ENCODE measurements around the gene PXMP4. TPM values are rescaled to one million over a fixed set of nuclear protein-coding genes. Genes with fewer than 3 reads are reported as not detected.

PXMP4 gene
- polyA plus RNA-seq, 3 donors from 2014 or later: 6.8 to 16.6 (median 14.1) TPM

DNA sequence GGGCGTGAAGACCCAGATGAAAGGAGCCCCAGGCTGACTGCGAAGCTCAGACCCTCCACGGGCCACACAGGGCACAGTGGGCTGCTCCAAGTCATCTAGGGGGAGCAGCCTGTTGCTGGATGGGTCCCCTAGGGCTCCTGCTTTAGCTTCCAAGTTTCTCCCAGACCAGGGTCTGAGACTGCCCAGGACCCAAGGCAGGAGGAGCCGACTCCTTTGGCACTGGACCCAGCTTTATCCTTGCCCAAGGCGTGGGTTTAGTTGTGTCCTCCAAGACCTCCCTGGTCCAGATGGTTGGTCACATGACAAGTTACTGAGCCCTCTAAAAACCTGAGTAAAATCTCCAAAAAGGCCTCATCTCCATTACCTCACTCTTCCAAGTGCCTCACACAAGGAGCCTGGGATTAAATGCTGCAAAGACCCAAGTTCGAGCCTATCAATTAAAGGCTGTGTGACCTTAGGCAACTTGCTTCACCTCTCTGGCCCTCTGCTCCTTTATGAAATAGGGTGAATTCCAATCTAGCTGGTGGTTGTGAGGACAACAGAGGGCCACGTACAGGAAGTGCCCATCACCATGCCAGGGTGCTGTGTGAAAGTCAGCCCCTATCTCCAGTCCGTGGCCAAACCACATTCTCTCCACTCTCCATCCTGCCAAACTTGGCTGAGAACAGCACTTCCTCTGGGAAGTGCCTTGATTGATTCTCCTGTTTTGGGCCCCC lies 48.4 kb downstream of the PXMP4 start:
- H3K27ac Mint-ChIP-seq: peak overlapping the region in 2 of 6 donors; percentile 60 to 71
- peak overlapping the region in 3 of 5 donors; percentile 40 to 52 (median 41) for H3K4me3 Mint-ChIP-seq
- peaks cover under 1 to 3% (median 2%) of the 10 kb centered on the region in 3 donors for H3K27me3 Mint-ChIP-seq (ENCODE audit: low read depth in 3 of 3)
- H3K4me1 Mint-ChIP-seq: peaks cover 23% of the 10 kb centered on the region in 2 donors
- H3K9me3 Mint-ChIP-seq: no peaks in the 10 kb centered on the region
- H3K36me3 Mint-ChIP-seq: no peaks in the 10 kb centered on the region
- no peak for DNase-seq

DNA sequence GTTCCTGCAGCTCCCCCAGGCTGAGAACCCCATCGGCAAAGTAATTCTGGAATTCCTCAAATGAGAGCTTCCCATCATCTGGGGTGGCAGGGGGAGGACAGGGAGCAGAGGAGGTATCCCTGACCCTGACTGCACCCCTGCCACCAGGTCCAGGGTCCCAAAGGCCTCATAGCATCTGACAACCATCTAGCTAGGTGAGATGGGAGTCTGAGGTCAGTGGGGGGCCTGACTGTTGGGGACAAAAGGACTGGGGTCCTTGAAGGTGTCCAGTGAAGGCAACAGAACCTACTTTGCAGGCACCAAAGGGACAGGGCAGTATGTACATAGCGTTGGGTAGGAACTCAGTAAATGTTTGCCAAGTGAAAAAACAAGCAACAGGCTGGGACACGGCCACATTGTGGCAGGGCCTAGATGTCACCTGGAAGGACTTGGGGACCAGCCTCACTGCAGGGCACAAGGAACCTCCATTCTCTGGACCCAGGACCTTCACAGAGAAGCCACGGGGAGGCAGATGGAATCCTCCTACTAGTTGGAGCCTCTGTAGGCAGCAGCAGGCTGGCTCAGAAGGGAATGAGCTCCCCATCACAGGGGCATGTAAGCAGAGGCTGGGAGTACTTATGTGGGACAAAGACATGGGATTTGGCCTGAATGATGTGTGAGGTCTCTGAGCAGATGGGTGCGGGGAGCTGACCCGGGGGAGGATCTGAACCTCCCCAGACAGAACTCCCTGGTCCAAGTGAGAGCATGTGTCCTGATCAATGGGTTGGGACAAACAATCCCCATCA lies 49.2 kb downstream of the PXMP4 start:
- Mint-ChIP-seq H3K9me3 (no peaks in the 10 kb centered on the region), H3K4me1 (peaks cover 31% of the 10 kb centered on the region in 2 donors), H3K27ac (peak overlapping the region in 1 of 6 donors; percentile 76), H3K36me3 (no peaks in the 10 kb centered on the region), H3K27me3 (ENCODE audit: low read depth in 3 of 3) (peaks cover 2 to 5% (median 3%) of the 10 kb centered on the region in 3 donors), H3K4me3 (peak overlapping the region in 2 of 5 donors; percentile 40 to 41)
- no peak for DNase-seq

DNA sequence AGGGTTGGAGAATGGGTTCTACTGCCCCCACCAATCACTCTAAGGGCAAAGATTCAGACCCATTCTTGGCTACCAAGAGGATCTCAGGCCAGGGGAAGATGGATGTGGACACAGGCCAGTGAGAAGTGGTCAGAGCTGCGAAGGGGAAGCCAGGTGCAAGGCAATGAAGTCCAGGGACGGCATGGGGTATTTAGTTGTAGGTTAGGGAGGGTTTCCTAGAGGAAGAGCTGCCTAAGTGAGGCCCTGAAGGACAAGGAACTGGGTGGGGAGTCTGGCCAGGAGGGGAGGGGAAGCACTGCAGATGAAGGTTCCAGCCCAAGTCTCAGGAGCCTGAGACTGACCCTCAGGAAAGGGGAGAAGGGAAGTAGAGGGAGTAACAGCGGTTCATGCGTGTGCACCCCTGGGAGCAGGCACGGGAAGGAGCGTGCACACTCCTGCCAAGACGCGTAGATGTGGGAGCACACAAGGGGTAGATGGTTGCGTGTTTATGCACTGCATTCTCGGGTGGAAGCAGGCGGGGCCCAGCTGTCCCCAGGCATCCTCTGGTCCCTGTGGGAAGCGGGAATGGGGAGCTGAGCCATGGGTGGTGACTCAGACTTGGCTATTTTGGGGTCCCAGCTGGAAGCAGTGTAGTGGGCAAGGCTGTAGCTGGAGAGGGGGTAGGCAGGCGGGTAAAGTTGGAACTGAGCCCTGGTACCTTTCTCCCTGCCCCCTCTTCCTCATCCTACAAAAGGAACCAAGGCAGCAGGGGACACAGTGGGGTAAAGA lies 50.1 kb downstream of the PXMP4 start:
- Mint-ChIP-seq H3K4me3 (peak overlapping the region in 1 of 5 donors; percentile 34), H3K27ac (no peak overlapping the region), H3K9me3 (no peaks in the 10 kb centered on the region), H3K4me1 (peaks cover 34% of the 10 kb centered on the region in 2 donors), H3K36me3 (no peaks in the 10 kb centered on the region), H3K27me3 (ENCODE audit: low read depth in 3 of 3) (peaks cover 2 to 5% (median 3%) of the 10 kb centered on the region in 3 donors)
- no peak for DNase-seq

DNA sequence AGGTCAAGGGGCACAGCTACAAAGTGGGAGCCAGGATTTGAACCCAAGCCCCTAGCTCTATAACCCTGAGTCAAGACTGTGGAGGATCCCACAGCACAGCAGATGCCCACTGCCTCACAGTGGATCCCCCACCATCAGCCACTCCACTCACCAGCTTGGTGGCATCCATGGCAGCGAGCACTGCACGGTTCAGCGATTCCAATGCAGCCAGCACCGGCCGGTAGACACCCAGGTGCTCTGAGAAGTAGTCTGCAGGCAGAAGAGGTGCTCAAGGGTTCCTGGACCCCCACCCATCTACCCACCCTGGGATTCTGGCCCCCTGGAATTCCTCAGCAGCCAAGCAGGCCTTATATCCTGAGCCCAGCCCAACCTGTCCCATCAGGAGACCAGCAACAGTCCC lies 50.9 kb downstream of the PXMP4 start:
- Mint-ChIP-seq H3K27ac (peak overlapping the region in 2 of 6 donors; percentile 19 to 74), H3K9me3 (no peaks in the 10 kb centered on the region), H3K4me1 (peaks cover 38% of the 10 kb centered on the region in 2 donors), H3K4me3 (no peak overlapping the region), H3K36me3 (no peaks in the 10 kb centered on the region), H3K27me3 (ENCODE audit: low read depth in 3 of 3) (peaks cover 3 to 5% (median 4%) of the 10 kb centered on the region in 3 donors)
- DNase-seq: no peak

DNA sequence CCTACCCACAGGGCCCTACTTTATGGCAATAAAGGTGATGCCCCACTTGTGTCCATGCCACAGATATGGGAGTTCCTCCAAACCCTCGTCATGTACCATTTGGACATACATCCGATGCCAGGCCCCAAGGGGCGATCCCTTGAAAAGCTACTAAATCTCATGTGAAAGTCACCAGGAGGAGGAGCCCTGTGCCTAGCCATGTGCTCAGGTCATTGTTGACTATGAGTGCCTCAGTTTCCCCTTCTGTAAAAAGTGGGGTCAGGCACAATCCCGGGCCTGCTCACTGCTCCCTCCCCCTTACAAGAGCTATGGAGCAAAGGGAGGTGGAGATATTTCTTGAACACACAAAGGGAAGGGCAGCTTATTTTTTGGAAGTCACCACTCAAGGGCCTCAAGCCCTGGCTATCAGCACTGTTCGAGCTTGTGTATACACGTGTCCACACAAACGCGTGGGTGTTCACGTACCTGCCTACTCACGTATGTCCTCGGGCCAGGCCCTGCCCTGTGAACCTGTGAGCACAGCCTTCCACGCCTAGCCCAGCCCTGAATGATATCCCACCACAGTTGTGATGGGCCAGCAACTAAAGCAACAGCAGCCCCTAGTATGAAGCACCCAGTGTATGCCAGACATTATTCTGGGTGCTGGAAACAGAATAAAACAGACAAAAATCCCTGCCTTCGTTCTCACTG lies 51.5 kb downstream of the PXMP4 start:
- peaks cover 2 to 6% (median 4%) of the 10 kb centered on the region in 3 donors for H3K27me3 Mint-ChIP-seq (ENCODE audit: low read depth in 3 of 3)
- H3K36me3 Mint-ChIP-seq: no peaks in the 10 kb centered on the region
- H3K9me3 Mint-ChIP-seq: no peaks in the 10 kb centered on the region
- H3K4me3 Mint-ChIP-seq: peak overlapping the region; percentile 52 to 85 (median 77)
- peaks cover 38 to 39% of the 10 kb centered on the region in 2 donors for H3K4me1 Mint-ChIP-seq
- peak overlapping the region in 4 of 6 donors; percentile 42 to 74 (median 60) for H3K27ac Mint-ChIP-seq
- DNase-seq: no peak

DNA sequence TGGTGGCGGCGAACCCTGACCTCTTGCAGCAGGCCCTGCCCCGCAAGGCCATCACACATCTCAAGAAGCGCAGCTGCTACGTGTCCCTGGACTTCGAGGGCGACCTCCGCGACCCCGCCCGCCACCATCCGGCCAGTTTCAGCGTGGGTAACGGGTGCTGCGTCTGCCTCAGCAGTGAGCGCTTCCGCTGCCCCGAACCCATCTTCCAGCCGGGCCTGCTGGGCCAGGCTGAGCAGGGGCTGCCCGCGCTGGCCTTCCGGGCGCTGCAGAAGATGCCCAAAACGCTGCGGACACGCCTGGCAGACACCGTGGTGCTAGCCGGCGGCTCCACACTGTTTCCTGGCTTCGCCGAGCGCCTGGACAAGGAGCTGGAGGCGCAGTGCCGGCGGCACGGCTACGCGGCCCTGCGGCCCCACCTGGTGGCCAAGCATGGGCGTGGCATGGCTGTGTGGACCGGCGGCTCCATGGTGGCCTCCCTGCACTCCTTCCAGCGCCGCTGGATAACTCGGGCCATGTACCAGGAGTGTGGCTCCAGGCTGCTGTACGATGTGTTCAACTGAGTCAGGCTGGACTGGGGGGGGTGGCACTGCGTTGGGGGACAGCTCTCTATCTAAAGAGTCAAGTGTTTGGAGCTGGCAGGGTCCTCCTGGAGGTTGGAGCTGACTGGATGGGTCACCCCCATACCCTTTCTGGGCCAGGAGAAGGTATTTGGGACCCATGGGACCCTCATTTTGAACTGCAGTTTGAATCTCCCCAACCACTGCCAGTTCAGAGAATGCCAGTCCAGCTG lies 52.2 kb downstream of the PXMP4 start:
- Mint-ChIP-seq H3K36me3 (no peaks in the 10 kb centered on the region), H3K9me3 (no peaks in the 10 kb centered on the region), H3K4me1 (peaks cover 35 to 41% of the 10 kb centered on the region in 2 donors), H3K27ac (peak overlapping the region in 5 of 6 donors; percentile 40 to 78 (median 65)), H3K27me3 (ENCODE audit: low read depth in 3 of 3) (peaks cover 3 to 7% (median 4%) of the 10 kb centered on the region in 3 donors), H3K4me3 (peak overlapping the region; percentile 76 to 95 (median 79))
- DNase-seq: peak; percentile 75 to 80 (median 79)

DNA sequence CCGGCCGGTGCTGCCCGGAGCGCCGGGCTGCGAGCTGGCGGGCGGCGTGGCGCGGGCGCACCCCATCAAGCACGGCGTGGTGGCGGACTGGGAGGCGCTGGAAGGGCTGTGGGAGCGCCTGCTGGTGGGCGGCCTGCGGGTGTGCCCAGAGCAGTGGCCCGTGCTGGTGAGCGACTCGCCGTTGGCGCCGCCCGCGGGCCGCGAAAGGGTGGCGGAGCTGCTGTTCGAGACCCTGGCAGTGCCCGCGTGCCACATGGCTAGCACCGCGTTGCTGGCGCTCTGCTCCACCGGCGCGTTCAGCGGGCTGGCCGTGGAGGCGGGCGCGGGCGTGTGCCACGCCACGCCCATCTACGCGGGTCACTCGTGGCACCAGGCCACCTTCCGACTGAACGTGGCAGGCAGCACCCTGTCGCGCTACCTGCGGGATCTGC lies 52.9 kb downstream of the PXMP4 start:
- peaks cover 39 to 45% of the 10 kb centered on the region in 2 donors for H3K4me1 Mint-ChIP-seq
- peak overlapping the region; percentile 76 to 95 (median 79) for H3K4me3 Mint-ChIP-seq
- DNase-seq: peak; percentile 47 to 54 (median 54)
- peak overlapping the region in 4 of 6 donors; percentile 40 to 78 (median 72) for H3K27ac Mint-ChIP-seq
- H3K27me3 Mint-ChIP-seq (ENCODE audit: low read depth in 3 of 3): peaks cover 5 to 10% (median 7%) of the 10 kb centered on the region in 3 donors
- no peaks in the 10 kb centered on the region for H3K36me3 Mint-ChIP-seq
- no peaks in the 10 kb centered on the region for H3K9me3 Mint-ChIP-seq

DNA sequence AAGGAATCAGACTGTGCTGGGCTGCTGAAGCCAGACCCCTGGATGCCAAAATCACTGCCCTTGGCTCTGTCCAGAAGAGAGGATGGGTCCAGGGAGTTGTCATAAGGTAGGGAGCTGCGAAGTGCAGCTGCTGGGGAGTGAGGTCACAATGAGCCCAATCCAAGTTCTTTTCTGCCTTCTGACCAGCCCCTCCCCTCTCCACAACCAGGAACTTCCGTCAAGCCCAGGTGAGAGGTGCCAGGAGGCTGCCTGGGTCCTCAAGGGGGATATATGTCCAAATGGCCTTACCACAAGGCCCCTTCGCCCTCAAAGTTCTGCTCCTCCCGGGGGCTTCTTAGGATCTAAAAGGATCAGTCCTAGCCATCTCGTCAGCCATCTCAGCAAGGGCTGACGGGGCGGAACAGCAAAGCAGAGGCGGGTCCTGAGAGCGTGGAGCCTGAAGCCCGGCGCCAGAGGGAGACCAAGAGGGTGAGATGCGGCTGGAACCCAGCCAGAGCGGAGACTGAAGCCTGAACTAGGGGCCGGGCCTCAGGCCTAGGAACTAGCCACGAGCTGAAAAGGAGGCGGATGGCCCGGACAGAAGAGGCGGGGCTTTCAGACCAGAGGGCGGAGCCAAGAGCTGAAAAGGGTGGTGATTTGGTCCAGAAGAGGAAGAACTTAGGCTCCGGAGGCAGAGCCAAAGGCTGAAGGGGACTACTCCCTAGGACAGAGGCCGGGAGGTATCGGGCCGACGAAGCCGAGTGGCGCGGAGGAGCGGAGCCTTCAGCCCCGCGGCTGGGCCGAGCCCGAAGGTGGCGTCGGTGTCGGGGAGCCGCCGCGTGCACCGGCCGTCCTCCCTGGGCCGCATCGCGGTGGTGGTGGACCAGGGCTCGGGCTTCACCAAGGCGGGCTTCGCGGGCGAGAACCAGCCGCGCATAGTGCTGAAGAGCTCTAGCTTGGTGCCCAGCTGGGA lies 53.5 kb downstream of the PXMP4 start, which contains the start of gene ACTL10:
TSS of gene ACTL10 (plus strand) at position 651 of the 952 bp plus-strand sequence. CDS start 555 bp downstream, outside the sequence.
- peak within 1 kb of the TSS; percentile 88 to 98 (median 95) for H3K27ac Mint-ChIP-seq
- peak within 1 kb of the TSS; percentile 95 to 99 (median 98) for H3K4me3 Mint-ChIP-seq
- no peaks in the 10 kb centered on the region for H3K36me3 Mint-ChIP-seq
- DNase-seq: peak; percentile 87 to 91 (median 87)
- H3K4me1 Mint-ChIP-seq: peaks cover 39 to 45% of the 10 kb centered on the region in 2 donors
- no peaks in the 10 kb centered on the region for H3K9me3 Mint-ChIP-seq
- peaks cover 5 to 10% (median 8%) of the 10 kb centered on the region in 3 donors for H3K27me3 Mint-ChIP-seq (ENCODE audit: low read depth in 3 of 3)

DNA sequence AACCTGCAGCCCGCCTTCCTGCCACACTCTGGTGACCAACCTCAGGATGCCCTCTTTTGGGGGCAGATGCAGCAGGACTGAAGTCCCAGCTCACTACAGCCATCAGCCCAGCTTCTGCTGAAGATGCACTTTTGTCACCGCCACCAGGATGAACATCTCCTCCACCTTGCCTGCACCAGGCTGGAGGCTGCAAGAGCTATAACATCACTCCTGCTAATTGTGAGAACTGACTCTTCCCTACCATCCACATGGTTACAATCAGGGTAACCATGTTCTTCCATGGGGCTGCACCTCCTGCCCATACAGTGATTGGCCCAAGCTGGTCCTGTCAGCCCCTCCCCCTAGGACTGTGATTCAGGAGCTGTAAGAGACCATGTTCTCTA lies 55.4 kb downstream of the PXMP4 start:
- Mint-ChIP-seq H3K27me3 (ENCODE audit: low read depth in 3 of 3) (peaks cover 5 to 10% (median 7%) of the 10 kb centered on the region in 3 donors), H3K27ac (peak overlapping the region; percentile 82 to 94 (median 92)), H3K36me3 (no peaks in the 10 kb centered on the region), H3K4me3 (peak overlapping the region; percentile 76 to 87 (median 85)), H3K9me3 (no peaks in the 10 kb centered on the region), H3K4me1 (peaks cover 39 to 45% of the 10 kb centered on the region in 2 donors)
- no peak for DNase-seq

DNA sequence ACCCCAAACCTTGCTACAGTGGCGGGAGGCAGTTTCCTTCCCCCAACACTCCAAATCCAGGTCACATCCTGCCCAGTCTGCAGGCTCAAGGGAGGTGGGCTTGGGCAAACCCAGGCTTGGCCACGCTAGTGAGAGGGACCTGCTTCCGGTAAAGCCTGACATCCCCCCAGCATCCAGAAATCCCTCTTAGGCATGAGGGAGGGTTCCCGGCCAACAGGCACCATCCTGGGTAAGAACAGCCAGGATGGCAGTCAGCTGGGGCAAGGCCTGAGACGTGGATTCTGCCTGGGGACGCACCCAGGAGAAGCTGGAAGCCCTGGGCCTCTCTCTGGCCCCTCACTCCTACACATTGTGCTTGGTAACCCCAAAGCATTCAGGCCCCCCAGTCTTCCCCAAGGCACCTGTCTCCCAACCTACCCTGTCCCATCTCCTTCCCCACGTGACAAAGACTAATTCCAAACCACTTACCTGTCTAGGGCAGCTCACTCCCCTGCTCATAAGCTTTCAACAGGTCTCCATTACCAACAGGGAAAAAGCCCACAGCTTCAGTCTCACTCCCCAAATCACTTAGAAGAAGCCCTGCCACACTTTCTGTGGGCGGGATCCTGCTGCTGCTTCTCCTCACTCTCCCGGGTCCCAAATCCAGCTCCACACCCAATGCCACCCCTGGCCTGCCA lies 55.9 kb downstream of the PXMP4 start:
- H3K36me3 Mint-ChIP-seq: no peaks in the 10 kb centered on the region
- peak overlapping the region; percentile 82 to 94 (median 92) for H3K27ac Mint-ChIP-seq
- H3K27me3 Mint-ChIP-seq (ENCODE audit: low read depth in 3 of 3): peaks cover 5 to 10% (median 7%) of the 10 kb centered on the region in 3 donors
- no peaks in the 10 kb centered on the region for H3K9me3 Mint-ChIP-seq
- DNase-seq: no peak
- peak overlapping the region; percentile 76 to 87 (median 85) for H3K4me3 Mint-ChIP-seq
- peaks cover 39 to 45% of the 10 kb centered on the region in 2 donors for H3K4me1 Mint-ChIP-seq

All from immature natural killer cell (primary cell).